Mesenchymal stem cell (in vitro differentiated cells and primary cell): ENCODE results near the gene CXXC5.
A peak's percentile ranks its signal among the peaks of the same experiment; 100 is the strongest.

ENCODE experiments used
- DNase-seq: peaks from one replicate; pipeline ENCODE4 v3.0.0-alpha.2; 2013
- H2AFZ ChIP-seq: one replicate; pipeline ENCODE4 v1.6.1; 2013; ENCODE audit warnings: low read depth, mild to moderate bottlenecking, control low read depth, inconsistent platforms, low read length, moderate library complexity
- H2AK5ac ChIP-seq: 2 replicates; pipeline ENCODE4 v1.6.1; 2013; ENCODE audit warnings: low read length, moderate library complexity, mild to moderate bottlenecking, inconsistent platforms; ENCODE audit not compliant: severe bottlenecking
- H2BK120ac ChIP-seq: one replicate; pipeline ENCODE4 v1.6.1; 2013; ENCODE audit warnings: low read depth, mild to moderate bottlenecking, inconsistent platforms, low read length, moderate library complexity
- H2BK12ac ChIP-seq, 2 experiments: one replicate each; pipeline ENCODE4 v1.6.1; 2013; ENCODE audit warnings: inconsistent platforms in 2 of 2, low read length in 2 of 2, mild to moderate bottlenecking in 2 of 2, moderate library complexity in 2 of 2, control low read depth in 1 of 2
- H2BK15ac ChIP-seq: one replicate; pipeline ENCODE4 v1.6.1; 2013; ENCODE audit warnings: mild to moderate bottlenecking, low read depth, inconsistent platforms; ENCODE audit not compliant: poor library complexity, severe bottlenecking
- H2BK5ac ChIP-seq: 2 replicates; pipeline ENCODE4 v1.6.1; 2013; ENCODE audit warnings: low read depth, mild to moderate bottlenecking, low read length, control low read depth, inconsistent platforms; ENCODE audit not compliant: poor library complexity, severe bottlenecking
- H3K14ac ChIP-seq, 2 experiments: one replicate each; pipeline ENCODE4 v1.6.1; 2013; ENCODE audit warnings: inconsistent platforms in 2 of 2, low read length in 2 of 2, control low read depth in 1 of 2, mild to moderate bottlenecking in 1 of 2, moderate library complexity in 1 of 2
- H3K18ac ChIP-seq, 2 experiments: one replicate each; pipeline ENCODE4 v1.6.1; 2013; ENCODE audit warnings: inconsistent platforms in 2 of 2, low read length in 2 of 2, control low read depth in 1 of 2, low read depth in 1 of 2, mild to moderate bottlenecking in 1 of 2
- H3K23ac ChIP-seq, 2 experiments: one replicate each; pipeline ENCODE4 v1.6.1; 2013; ENCODE audit warnings: inconsistent platforms in 2 of 2, low read length in 2 of 2, mild to moderate bottlenecking in 2 of 2, moderate library complexity in 2 of 2, control low read depth in 1 of 2
- H3K27ac ChIP-seq: 2 replicates; pipeline ENCODE4 v1.5.1; 2013; ENCODE audit warnings: mild to moderate bottlenecking, moderate library complexity, low read length, control low read depth, inconsistent platforms; ENCODE audit not compliant: poor library complexity, severe bottlenecking
- H3K27me3 ChIP-seq, 2 experiments: 2 replicates each; pipeline versions ENCODE4 v1.6.1 to v1.7.0; 2013; ENCODE audit warnings: low read length in 2 of 2, mild to moderate bottlenecking in 2 of 2, moderate library complexity in 2 of 2, control low read depth in 1 of 2, inconsistent platforms in 1 of 2; ENCODE audit not compliant: control insufficient read depth in 1 of 2, insufficient read depth in 1 of 2
- H3K36me3 ChIP-seq, 2 experiments: 2 replicates each; pipeline versions ENCODE4 v1.6.1 to v1.7.0; 2013; ENCODE audit warnings: low read length in 2 of 2, control low read depth in 1 of 2, inconsistent platforms in 1 of 2, low read depth in 1 of 2, mild to moderate bottlenecking in 1 of 2; ENCODE audit not compliant: insufficient read depth in 2 of 2, control insufficient read depth in 1 of 2
- H3K4ac ChIP-seq, 2 experiments: one replicate each; pipeline ENCODE4 v1.6.1; 2013; ENCODE audit warnings: inconsistent platforms in 2 of 2, low read length in 2 of 2, mild to moderate bottlenecking in 2 of 2, moderate library complexity in 2 of 2, control low read depth in 1 of 2, low read depth in 1 of 2
- H3K4me1 ChIP-seq: 2 replicates; pipeline ENCODE4 v1.6.1; 2013; ENCODE audit warnings: low read depth, low read length, control low read depth; ENCODE audit not compliant: control insufficient read depth, insufficient read depth
- H3K4me2 ChIP-seq: 2 replicates; pipeline ENCODE4 v1.6.1; 2013; ENCODE audit warnings: low read length, mild to moderate bottlenecking, inconsistent platforms; ENCODE audit not compliant: poor library complexity, severe bottlenecking
- H3K4me3 ChIP-seq, 2 experiments: 2 replicates each; pipeline versions ENCODE4 v1.5.1 to v1.7.0; 2013; ENCODE audit warnings: low read length in 2 of 2, mild to moderate bottlenecking in 2 of 2, control low read depth in 1 of 2, low read depth in 1 of 2; ENCODE audit not compliant: insufficient read depth in 1 of 2
- H3K79me1 ChIP-seq: replicated peaks from 2 replicates; pipeline ENCODE4 v1.6.1; 2013; ENCODE audit warnings: mild to moderate bottlenecking, control low read depth, low read length, inconsistent platforms; ENCODE audit not compliant: poor library complexity, severe bottlenecking
- H3K9ac ChIP-seq: 2 replicates; pipeline ENCODE4 v1.7.0; 2013; ENCODE audit warnings: mild to moderate bottlenecking, low read length, moderate library complexity
- H3K9me3 ChIP-seq: 2 replicates; pipeline ENCODE4 v1.7.0; 2013; ENCODE audit warnings: mild to moderate bottlenecking, low read length; ENCODE audit not compliant: control insufficient read depth
- H4K8ac ChIP-seq: one replicate; pipeline ENCODE4 v1.6.1; 2013; ENCODE audit warnings: inconsistent platforms, mild to moderate bottlenecking, low read length, moderate library complexity
- H4K91ac ChIP-seq: one replicate; pipeline ENCODE4 v1.6.1; 2013; ENCODE audit warnings: mild to moderate bottlenecking, low read length, inconsistent platforms
- WGBS: methylation state at CpG from one replicate; pipeline ENCODE4 v1.1.7; 2013; ENCODE audit warnings: mixed read lengths; 5-methylcytosine and 5-hydroxymethylcytosine counted together

The CXXC5 gene

DNA sequence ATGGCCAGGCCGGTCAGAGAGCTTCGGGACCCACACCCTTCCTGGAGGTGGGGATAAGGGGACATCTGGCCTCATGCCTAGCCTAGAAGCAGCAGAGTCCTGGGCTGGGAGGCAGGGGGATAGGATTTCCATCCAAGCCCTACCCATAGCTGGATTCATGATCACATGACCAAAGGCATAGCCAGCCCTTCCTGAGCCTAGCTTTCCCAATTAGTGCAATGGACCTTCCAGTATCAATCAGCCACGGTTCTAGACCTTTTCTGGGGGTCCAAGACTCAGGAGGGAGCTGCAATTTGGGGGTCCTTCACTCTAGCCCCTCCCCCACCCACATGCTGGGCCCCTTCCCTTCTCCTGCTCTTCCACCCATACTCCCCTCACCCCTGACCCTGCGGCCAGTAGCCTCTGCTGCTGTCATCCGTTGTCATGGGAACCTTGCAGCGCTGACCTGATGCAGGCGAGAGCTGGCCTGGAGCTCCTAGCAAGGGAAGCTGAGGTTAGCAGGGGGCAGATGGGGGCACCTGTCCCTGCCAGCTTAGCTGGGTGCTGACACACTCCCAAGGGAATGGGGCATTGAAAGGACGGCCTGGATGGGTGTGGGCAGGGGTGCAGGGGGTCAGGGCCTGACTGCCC is 44.6 kb downstream of the CXXC5 start:
- 56% methylated on average over 7 of the region's 8 CpGs for WGBS
- no peak overlapping the region for H3K9ac ChIP-seq
- peak overlapping the region in 1 of 2 experiments; percentile 92 for H3K14ac ChIP-seq
- H3K4me1 ChIP-seq = peaks cover 79% of the 10 kb centered on the region
- peaks cover 5 to 42% of the 10 kb centered on the region in 2 experiments for H3K36me3 ChIP-seq
- peak; percentile 52 for DNase-seq
- no peak overlapping the region for H3K4me2 ChIP-seq
- peak overlapping the region; percentile 6 to 89 for H3K18ac ChIP-seq
- peak overlapping the region; percentile 73 for H2AK5ac ChIP-seq
- H4K8ac ChIP-seq = peak overlapping the region; percentile 5
- no peak overlapping the region for H2BK15ac ChIP-seq
- no peak overlapping the region for H2AFZ ChIP-seq
- H2BK12ac ChIP-seq = peak overlapping the region; percentile 2 to 92
- no peak overlapping the region for H2BK5ac ChIP-seq
- H3K4me3 ChIP-seq = no peak overlapping the region
- peak overlapping the region; percentile 96 for H3K27ac ChIP-seq
- no peaks in the 10 kb centered on the region for H3K9me3 ChIP-seq
- no peak overlapping the region for H3K23ac ChIP-seq
- H2BK120ac ChIP-seq = peak overlapping the region; percentile 58
- H3K79me1 ChIP-seq = peaks cover 4% of the 10 kb centered on the region
- peak overlapping the region; percentile 66 for H4K91ac ChIP-seq
- H3K4ac ChIP-seq = peak overlapping the region in 1 of 2 experiments; percentile 84
- H3K27me3 ChIP-seq = no peaks in the 10 kb centered on the region

DNA sequence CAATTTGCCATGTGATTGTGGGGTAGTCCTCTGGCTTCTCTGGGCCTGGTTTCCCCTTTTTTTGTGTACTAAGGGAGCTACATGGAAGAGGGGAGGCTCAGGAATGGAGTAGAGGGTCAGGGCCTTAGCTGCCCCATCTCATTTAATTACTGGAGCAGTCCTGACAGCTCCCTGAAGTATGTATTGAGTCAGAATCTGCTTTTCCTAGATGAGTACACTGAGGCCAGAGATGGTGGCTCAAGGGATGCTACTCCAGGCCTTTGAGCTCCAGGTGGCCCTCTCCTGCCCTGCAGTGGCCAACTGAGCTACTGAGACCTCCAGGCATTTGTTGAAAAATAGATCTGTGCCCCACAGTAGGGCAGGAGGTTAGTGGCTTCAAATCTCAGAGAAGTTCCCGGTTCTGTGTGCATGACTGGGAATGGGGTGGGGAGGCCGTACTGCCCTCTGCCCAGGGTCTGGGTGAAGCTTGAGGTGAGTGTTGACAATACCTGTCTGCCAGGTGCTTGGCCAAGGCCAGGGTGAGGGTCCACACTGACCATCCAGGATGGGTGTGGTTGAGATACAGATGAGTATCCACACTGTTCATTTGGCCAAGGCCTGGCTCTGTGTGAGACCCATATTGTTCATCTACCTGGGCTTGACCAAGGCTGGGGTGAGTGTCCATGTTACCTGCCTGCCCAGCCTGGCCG is 45.7 kb downstream of the CXXC5 start:
- H4K8ac ChIP-seq = peak overlapping the region; percentile 42
- H3K4me2 ChIP-seq = no peak overlapping the region
- peak overlapping the region; percentile 86 for H2AK5ac ChIP-seq
- H3K9ac ChIP-seq = no peak overlapping the region
- H2BK5ac ChIP-seq = no peak overlapping the region
- peaks cover 79% of the 10 kb centered on the region for H3K4me1 ChIP-seq
- H3K79me1 ChIP-seq = peaks cover 4% of the 10 kb centered on the region
- H3K18ac ChIP-seq = peak overlapping the region; percentile 26 to 89
- no peak overlapping the region for H3K23ac ChIP-seq
- WGBS = 97% methylated on average over 3 of the region's 3 CpGs
- H2AFZ ChIP-seq = no peak overlapping the region
- peak overlapping the region; percentile 56 to 92 for H2BK12ac ChIP-seq
- H2BK15ac ChIP-seq = no peak overlapping the region
- H3K9me3 ChIP-seq = no peaks in the 10 kb centered on the region
- peak overlapping the region; percentile 29 for H2BK120ac ChIP-seq
- peaks cover 4 to 32% of the 10 kb centered on the region in 2 experiments for H3K36me3 ChIP-seq
- peak overlapping the region; percentile 67 for H4K91ac ChIP-seq
- no peaks in the 10 kb centered on the region for H3K27me3 ChIP-seq
- H3K4ac ChIP-seq = peak overlapping the region; percentile 67
- H3K14ac ChIP-seq = peak overlapping the region in 1 of 2 experiments; percentile 46
- H3K4me3 ChIP-seq = no peak overlapping the region
- DNase-seq = peak; percentile 33
- peak overlapping the region; percentile 96 for H3K27ac ChIP-seq

DNA sequence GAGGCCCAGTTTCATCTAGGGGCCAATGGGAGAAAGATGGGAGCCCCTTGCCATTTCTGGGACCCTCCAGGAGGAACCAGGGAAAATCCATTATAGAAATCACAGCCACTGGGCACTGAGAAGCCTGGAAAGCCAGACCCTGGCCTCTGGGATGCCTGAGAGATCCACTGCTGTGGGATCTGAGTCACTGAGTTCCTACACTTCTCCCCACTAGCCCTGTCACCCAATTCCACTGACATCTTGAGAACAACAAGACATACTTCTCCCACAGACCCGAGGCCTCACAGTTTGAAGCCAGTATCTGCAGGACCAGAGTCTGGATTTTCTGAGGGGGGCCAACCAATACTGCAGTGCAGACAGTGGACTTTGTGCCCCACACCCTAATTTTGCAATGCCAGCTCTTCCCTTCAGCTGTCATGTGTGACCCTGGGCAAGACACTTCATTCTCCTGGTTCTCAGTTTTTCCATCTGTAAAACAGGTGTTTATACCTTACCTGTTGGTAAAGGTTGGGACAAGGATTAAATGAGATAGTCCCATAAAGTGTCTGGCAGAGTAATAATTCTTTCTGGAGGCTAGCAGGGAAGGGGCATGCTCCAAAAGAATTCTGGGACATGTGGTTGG is 46.5 kb downstream of the CXXC5 start:
- no peak overlapping the region for H3K9ac ChIP-seq
- H2BK15ac ChIP-seq = peak overlapping the region; percentile 13
- no peak overlapping the region for H4K91ac ChIP-seq
- no peak overlapping the region for H3K23ac ChIP-seq
- peaks cover 77% of the 10 kb centered on the region for H3K4me1 ChIP-seq
- H3K36me3 ChIP-seq = peaks cover 0 to 25% of the 10 kb centered on the region in 2 experiments
- H3K18ac ChIP-seq = peak overlapping the region in 1 of 2 experiments; percentile 48
- H3K79me1 ChIP-seq = peaks cover 4% of the 10 kb centered on the region
- no peak overlapping the region for H4K8ac ChIP-seq
- H2AK5ac ChIP-seq = peak overlapping the region; percentile 49
- no peaks in the 10 kb centered on the region for H3K27me3 ChIP-seq
- no peak overlapping the region for H2AFZ ChIP-seq
- 22% methylated on average over 1 of the region's 1 CpG for WGBS
- H3K14ac ChIP-seq = no peak overlapping the region
- H2BK120ac ChIP-seq = no peak overlapping the region
- no peak overlapping the region for H2BK5ac ChIP-seq
- H2BK12ac ChIP-seq = peak overlapping the region in 1 of 2 experiments; percentile 37
- H3K4ac ChIP-seq = peak overlapping the region in 1 of 2 experiments; percentile 19
- H3K4me2 ChIP-seq = no peak overlapping the region
- no peaks in the 10 kb centered on the region for H3K9me3 ChIP-seq
- H3K4me3 ChIP-seq = no peak overlapping the region
- peak; percentile 87 for DNase-seq
- peak overlapping the region; percentile 96 for H3K27ac ChIP-seq

DNA sequence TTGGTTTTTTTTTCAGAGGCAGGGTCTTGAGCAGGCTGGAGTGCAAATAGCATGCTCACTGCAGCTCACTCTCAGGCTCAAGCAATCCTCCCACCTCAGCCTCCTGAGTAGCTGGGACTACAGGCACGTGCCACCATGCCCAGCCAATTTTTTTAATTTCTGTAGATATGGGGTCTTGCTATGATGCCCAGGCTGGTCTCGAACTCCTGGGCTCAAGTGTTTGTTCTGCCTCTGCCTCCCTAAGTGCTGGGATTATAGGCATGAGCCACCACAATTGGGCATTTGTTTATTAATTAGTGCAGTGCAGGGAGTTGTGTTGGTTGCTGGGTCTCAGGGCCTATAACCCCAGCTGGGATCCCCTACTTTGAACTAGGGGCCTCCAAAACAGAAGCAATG is 47.0 kb downstream of the CXXC5 start:
- Histone ChIP-seq H3K9me3 (no peaks in the 10 kb centered on the region), H4K91ac (no peak overlapping the region), H3K79me1 (peaks cover 4% of the 10 kb centered on the region), H2BK15ac (no peak overlapping the region), H3K4me3 (no peak overlapping the region), H3K23ac (no peak overlapping the region), H3K14ac (no peak overlapping the region), H3K4me1 (peaks cover 73% of the 10 kb centered on the region), H2AK5ac (no peak overlapping the region), H3K27me3 (no peaks in the 10 kb centered on the region), H2AFZ (no peak overlapping the region), H3K27ac (peak overlapping the region; percentile 96), H3K4me2 (no peak overlapping the region), H3K4ac (no peak overlapping the region), H3K9ac (no peak overlapping the region), H3K36me3 (peaks cover 0 to 22% of the 10 kb centered on the region in 2 experiments), H3K18ac (peak overlapping the region in 1 of 2 experiments; percentile 48), H2BK12ac (no peak overlapping the region), H4K8ac (no peak overlapping the region), H2BK5ac (peak overlapping the region; percentile 3), H2BK120ac (no peak overlapping the region)
- no peak for DNase-seq
- 94% methylated on average over 2 of the region's 2 CpGs for WGBS
